MV-4-11 (cell line): ENCODE measurements around the gene ID4.

Source experiments
- DNase-seq: peaks from one replicate; lab custom pipeline; 2025; lab: John Stamatoyannopoulos, UW

Gene ID4

DNA sequence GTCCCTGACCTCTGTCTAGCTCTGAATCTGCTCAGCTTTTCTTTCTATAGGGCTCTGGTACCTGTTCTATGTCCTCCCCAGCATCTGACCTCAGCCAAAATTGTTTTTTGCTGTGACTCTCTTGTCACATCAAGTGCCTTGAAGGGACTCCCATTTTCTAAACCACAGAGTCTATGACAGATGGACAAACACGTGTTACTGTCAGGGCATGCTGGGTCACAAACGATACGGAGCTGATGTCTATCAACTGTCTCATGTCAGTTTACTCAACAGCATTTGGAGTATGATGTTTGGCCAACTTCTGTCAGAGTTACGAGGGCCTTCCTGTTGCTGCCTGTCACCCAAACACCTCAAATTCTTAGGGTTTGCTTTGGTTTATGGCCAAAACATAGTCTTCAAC, 20.5 kb downstream of the ID4 start:
- DNase-seq, result no peak

DNA sequence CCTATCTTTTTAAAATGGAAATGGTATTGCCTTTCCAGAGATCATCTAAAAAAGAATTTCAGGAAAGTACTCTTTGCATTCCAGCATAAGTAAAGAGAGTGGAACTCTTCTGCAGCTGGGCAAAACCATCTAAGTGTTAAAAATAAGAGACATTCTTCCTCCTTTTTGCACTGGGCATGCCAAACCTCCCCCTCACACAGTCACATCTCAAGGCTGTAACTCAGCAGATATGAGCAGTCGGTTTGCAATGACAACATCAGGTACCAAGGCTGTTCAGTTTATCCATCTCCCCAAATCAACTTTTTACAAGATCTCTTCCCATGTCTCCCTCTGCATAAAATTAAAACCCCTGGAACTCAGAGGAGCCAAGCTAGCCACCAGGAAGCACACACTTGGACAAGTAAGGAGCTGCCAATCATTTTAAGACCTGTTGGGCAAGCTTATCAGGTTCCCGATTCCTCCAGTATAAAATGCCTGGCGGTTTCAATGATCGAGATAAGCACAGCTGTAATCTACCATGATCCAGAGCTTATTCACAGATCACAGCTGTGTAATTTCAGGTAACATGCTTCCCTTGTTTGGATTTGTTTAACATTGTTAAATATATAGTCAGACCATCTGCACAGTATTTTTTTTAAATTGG, 23.2 kb downstream of the ID4 start:
- DNase-seq, result no peak

DNA sequence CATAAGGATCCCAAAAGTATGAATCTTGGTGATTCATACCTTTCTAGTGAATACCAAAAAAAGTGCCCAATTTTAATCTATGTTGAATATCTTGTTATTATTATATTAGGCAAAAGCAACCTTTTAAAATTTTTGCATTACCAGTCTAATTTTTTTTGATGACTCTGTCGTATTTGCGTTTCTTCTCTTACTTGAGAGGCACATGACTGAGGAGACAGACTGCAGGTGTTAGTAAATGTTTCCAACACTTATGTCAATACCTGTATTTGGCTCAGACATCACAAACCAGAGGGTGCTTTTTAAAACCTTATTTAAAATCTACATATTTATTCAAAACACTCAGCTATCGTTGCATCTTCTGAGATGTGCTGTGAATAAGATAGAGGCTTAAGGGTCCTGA, 27.1 kb downstream of the ID4 start:
- DNase-seq, result no peak

DNA sequence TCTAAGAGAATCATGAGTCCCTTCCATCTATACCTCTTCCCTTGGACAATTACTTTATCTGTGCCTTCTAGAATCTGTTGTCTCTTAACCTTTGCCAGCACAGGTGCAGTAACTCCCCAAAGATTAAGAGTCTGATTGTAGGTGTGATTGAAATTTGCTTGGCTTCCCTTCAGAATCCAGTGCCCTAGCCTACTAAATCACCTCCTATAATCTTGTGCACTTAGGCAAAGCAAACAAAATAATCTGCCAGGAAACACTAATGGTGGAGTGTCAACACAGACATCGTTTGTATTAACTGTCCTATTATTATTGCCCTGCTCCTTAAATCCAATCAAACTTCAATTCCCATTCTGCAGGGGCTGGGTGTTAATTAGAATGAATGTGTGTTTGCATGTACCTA, 28.0 kb downstream of the ID4 start:
- no peak for DNase-seq

DNA sequence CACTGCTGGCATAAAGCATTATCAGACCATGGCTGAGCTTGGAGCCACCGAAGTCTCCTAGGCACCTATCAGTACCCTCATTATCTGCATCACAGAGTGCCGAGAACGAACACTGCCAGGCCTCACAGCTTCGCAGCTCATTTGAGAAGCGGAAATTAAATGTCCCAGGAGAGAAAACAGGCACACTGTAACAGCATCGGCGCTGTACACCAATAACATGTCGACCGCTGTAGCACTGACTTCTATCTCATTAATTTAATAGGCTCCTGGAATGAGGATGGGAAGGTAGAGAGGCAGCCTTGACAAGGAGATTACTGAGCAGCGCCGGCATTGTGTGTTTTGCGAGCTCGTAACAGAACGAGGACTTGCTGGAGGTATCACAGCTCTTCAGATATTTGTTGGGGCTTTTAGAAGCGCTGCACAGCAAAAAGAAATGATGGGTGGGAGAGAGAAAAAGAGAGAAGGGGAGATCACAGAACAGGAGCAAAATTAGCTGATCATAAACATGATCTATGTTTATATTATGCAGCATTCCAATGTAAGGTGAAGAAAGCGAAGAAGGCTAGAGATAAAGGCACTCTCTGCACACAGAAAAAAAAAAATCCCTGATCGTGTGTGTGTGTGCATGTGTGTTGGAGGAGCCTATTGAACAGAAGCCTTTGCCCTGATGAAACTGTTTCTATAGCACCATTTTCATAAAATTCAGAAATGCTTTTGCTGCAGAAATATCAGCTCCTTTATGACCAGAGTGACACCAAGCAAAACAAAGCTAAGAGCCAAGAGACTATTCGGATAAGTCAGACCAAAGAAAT, 29.2 kb downstream of the ID4 start:
- no peak for DNase-seq

DNA sequence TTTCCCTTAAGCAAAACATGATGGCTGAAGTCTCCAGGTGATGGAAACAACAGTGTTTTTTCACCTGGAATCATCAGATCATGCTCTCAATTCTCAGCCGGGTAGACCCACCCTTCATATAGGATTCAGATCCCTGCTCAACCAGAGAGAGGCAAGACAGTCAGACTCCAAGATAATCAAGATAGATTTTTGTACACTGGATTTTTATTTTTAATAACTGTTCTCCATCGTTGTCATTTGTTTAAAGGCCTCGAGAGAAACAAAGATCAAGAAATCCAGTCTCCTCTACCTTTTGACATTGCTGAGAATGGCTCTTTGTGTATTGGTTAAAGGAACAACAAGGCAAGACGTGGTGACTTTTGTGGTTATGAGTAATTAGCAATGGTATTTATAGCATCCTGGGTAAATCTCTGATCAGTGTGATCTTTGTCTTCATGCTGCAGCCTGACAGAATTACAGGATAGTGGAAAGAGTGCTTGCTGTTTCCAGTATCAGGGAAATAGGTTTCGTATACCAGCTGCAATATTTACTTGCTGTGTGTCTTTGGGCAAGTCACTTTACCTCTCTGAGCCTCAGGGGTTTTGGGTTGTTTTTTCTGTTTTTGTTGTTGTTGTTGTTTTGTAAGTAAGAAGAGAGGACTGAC, 29.9 kb downstream of the ID4 start:
- no peak for DNase-seq

DNA sequence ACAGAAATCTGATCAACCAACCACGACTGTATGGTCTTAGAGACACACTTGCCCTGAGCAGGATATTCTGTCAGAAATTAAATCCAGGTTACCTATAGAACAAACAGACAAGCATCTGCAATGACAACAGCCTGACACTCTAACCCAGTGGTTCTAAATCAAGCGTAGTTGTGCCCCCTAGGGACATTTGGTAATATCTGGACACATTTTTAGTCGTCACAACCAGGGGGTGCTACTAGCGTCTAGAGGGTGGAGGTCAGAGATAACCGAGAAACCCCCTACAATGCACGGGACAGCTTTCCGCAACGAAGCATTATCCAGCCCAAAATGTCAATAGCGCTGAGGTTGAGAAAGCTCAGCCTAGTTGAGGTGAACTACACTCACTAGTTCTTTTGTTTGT, 32.3 kb downstream of the ID4 start:
- DNase-seq, result no peak

DNA sequence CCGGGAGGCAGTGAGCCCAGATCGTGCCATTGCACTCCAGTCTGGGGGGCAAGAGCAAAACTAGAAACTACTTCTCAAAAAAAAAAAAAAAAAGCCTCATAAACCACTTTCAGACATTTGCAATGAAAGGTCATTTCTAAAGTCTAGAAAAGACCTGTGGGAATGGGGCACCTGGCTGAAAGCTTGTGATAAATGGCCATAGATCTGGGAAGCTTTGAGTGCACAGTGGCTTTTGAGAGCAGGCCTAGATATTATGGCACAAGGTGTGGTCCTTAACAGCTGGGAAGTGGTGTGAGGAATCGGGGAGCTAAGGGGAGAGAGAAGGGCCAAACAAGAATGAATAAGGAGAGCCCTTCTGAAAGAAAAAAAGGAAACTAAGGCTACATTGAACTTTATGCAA, 33.2 kb downstream of the ID4 start:
- no peak for DNase-seq

DNA sequence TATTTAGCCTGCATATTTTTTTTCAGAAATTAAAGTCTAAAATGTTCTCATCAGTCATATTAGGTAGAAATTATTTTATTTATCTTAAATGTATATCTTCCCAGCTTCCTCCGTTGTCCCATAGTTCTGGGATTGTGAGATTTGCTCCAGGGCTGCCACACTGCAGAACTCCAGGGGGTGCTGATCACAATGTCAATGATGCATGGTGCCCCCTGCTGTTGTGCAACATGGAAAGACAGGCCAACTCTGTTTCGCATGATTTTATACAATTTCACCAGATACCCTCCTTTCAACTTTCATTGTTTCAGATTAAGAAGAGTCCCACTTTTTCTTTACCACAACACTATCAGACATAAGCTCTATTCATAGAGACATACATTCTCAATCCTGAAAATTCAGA, 35.9 kb downstream of the ID4 start:
- DNase-seq, result no peak

DNA sequence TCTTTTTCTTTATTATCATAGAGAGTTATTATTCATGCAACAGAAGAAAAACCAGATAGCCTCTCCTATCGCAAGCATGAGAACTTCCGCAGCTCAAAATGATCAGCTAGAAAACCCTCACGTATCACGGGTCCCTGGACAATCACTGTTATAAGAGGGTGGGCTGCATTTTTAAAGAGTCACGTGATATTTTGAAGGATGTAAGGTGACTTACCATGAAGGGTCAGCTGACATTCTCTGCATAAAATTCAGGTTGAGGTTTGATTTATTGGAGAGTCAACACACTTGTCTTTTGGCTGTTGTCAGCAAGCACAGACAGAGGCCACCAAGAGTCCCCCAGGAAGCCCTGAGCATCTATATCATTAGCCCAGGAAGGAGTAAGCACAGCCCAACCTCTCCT, 39.5 kb downstream of the ID4 start:
- DNase-seq, result no peak

DNA sequence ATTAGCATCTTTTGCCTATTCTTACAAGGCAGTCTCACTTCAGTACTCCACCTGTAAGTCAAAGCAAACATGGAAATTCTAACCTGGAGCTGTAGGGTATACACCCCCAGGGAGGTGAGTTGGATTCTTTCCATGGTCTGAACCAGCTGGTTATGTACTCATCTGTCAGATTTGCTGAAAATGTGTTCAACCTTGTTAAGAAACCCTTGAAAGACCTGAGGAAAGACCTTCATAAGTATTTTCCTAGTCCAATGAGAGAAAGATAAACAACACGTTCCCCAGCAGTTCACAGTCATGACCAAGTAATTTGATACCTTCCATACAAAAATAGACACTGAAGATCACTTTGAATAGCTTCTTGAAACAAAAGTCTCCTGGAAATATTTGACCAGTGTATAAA, 42.5 kb downstream of the ID4 start:
- no peak for DNase-seq

DNA sequence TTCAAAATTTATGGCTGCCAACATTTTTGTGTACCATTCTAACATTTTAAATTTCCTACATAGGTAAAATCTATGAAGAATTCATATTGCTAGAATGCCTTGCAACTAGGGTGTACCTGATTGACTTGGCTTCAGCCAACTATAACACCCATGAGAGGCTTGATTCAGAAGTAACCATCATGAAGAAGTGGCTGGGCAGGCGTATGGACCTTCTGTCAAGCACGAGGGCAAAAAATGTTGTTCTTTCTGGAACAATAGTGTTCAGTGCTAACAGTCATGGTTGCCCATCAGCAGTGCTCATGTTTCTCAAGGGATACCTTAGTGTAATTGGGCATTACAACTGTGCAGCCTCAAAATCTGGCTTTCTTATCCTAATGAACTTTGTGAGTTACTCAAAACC, 42.9 kb downstream of the ID4 start:
- DNase-seq, result no peak

DNA sequence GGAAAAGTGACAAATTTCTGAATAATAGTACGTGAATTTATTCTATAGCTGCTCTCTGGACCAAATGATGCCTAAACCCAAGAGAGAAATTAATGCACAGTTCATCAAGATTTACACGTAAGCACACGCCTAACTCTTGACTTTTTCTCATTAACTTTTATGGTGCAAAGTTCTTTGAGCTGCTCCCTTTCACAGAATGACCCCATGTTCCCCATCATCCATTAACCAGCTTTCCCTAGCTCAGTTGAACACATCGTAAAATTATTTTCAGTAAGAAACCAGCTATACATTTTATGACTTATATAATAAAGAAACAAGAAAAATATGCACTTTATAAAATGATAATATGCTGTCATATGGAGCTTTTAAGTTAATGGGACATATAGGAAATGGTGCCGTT, 54.3 kb downstream of the ID4 start:
- DNase-seq, result no peak
